HG03196 (cell line): ENCODE results near the gene ZCCHC14.
"Not testable (repeated sequence)": the region's sequence is repeated elsewhere in the genome, so short reads cannot be mapped to it uniquely, and the experiment has no call there.

Source experiments
- ATAC-seq: cut with Tn5 transposase; IDR thresholded peaks from one replicate; pipeline ENCODE4 v1.9.1; 2021; ENCODE audit not compliant: unreplicated experiment

ZCCHC14 gene

GRCh38 chr16:87525352-87525751 is 32.5 kb upstream of the ZCCHC14 start:
- ATAC-seq = no peak

- no peak for ATAC-seq
Observed at GRCh38 chr16:87524407-87524806, 31.6 kb upstream of the ZCCHC14 start.

GRCh38 chr16:87523605-87524004 is 30.8 kb upstream of the ZCCHC14 start:
- not testable (repeated sequence) for ATAC-seq

- not testable (repeated sequence) for ATAC-seq
Observed at GRCh38 chr16:87521764-87522163, 28.9 kb upstream of the ZCCHC14 start.

GRCh38 chr16:87519170-87519569 is 26.3 kb upstream of the ZCCHC14 start:
- not testable (repeated sequence) for ATAC-seq

- ATAC-seq = not testable (repeated sequence)
Observed at GRCh38 chr16:87518430-87519051, 25.7 kb upstream of the ZCCHC14 start.

- not testable (repeated sequence) for ATAC-seq
Observed at GRCh38 chr16:87517610-87518429, 25.0 kb upstream of the ZCCHC14 start.

- no peak for ATAC-seq
Observed at GRCh38 chr16:87516361-87516760, 23.5 kb upstream of the ZCCHC14 start.

- ATAC-seq = no peak
Observed at GRCh38 chr16:87515475-87516330, 22.9 kb upstream of the ZCCHC14 start.

- ATAC-seq = not testable (repeated sequence)
Observed at GRCh38 chr16:87509778-87510177, 17.0 kb upstream of the ZCCHC14 start.

- ATAC-seq = no peak
Observed at GRCh38 chr16:87507351-87508069, 14.7 kb upstream of the ZCCHC14 start.

- ATAC-seq = no peak
Observed at GRCh38 chr16:87506423-87507350, 13.9 kb upstream of the ZCCHC14 start.

- no peak for ATAC-seq
Observed at GRCh38 chr16:87505834-87506233, 13.0 kb upstream of the ZCCHC14 start.

GRCh38 chr16:87503232-87503937 is 10.6 kb upstream of the ZCCHC14 start:
- ATAC-seq = not testable (repeated sequence)

- ATAC-seq = no peak
Observed at GRCh38 chr16:87502308-87502969, 9.6 kb upstream of the ZCCHC14 start.

GRCh38 chr16:87501117-87501516 is 8.3 kb upstream of the ZCCHC14 start:
- no peak for ATAC-seq

GRCh38 chr16:87499189-87499486 is 6.3 kb upstream of the ZCCHC14 start:
- ATAC-seq = no peak

- no peak for ATAC-seq
Observed at GRCh38 chr16:87498324-87499188, 5.7 kb upstream of the ZCCHC14 start.
